Prostate gland (tissue), 2 donors: ENCODE results near the gene PHTF2. TPM values are rescaled to one million over a fixed set of nuclear protein-coding genes. Genes with fewer than 3 reads are reported as not detected.

Experiments used
- DNase-seq: peaks from one replicate; pipeline ENCODE4 v3.0.0-alpha.2; 2019; ENCODE audit warnings: low spot score
- H3K27ac ChIP-seq, 2 donors: fragments of 200-600 bp; sonication (generic); 2 replicates each; pipeline ENCODE4 v1.5.1; 2017 to 2019
- H3K27me3 ChIP-seq: fragments of 200-600 bp; sonication (generic); replicated peaks from 2 replicates; pipeline ENCODE4 v1.5.1; 2019; ENCODE audit not compliant: insufficient read depth
- H3K36me3 ChIP-seq, 2 donors: fragments of 200-600 bp; sonication (generic); 1 replicate in 1 of 2; 2 replicates in 1 of 2; pipeline versions ENCODE4 v1.5.1 to v1.8.1; 2017 to 2019
- H3K4me1 ChIP-seq: fragments of 200-600 bp; sonication (generic); replicated peaks from 2 replicates; pipeline ENCODE4 v1.5.1; 2019
- H3K4me3 ChIP-seq, 2 donors: fragments of 200-600 bp; sonication (generic); 2 replicates each; pipeline ENCODE4 v1.5.1; 2017 to 2019
- H3K9me3 ChIP-seq: fragments of 200-600 bp; sonication (generic); 2 replicates; pipeline ENCODE4 v1.5.1; 2017
- CTCF ChIP-seq, 4 experiments: fragments of 200-600 bp in 2 of 4; fragments of 450-650 bp in 2 of 4; sonication (generic) in 2 of 4; IDR thresholded peaks; 1 replicate in 3 of 4; 2 replicates in 1 of 4; pipeline ENCODE4 v1.5.1; 2016 to 2019; ENCODE audit warnings: antibody characterized with exemption in 4 of 4, mild to moderate bottlenecking in 2 of 4, moderate library complexity in 2 of 4
- POLR2A ChIP-seq: fragments of 450-650 bp; IDR thresholded peaks from one replicate; pipeline ENCODE4 v1.6.1; 2016; ENCODE audit warnings: antibody characterized with exemption, mild to moderate bottlenecking
- POLR2AphosphoS5 ChIP-seq: sonication (generic); formaldehyde crosslinking; IDR thresholded peaks from one replicate; pipeline ENCODE4 v1.6.1; 2017; ENCODE audit warnings: antibody characterized with exemption
- WGBS: methylation state at CpG from one replicate; pipeline ENCODE4 v1.1.5; 2018; 5-methylcytosine and 5-hydroxymethylcytosine counted together
- intact Hi-C: fragments of 100-400 bp; cut with DNase I; formaldehyde crosslinking; loops from one replicate; pipeline ENCODE4 v1.14.2; 2022
- total RNA-seq, 2 donors: library from RNA; depleted of rRNA; stranded (reverse); fragments of >200 nt; gene quantifications; one replicate each; pipeline ENCODE4 v1.1.0, GENCODE V29; 2016

Gene PHTF2
- total RNA-seq, 2 donors from 2014 or later, result 7.7 to 17.3 TPM

GRCh38 chr7:77940647-77941046 lies 142.1 kb downstream of the PHTF2 start:
- DNase-seq, result peak; percentile 12
- intact Hi-C loops, result loop anchor here (10.0 kb wide), 1 partner anchor 74 kb away; no protein-coding TSS in a partner anchor
- no peak overlapping the region for H3K4me3 ChIP-seq
- no peak overlapping the region for H3K27ac ChIP-seq
- no peaks in the 10 kb centered on the region for H3K4me1 ChIP-seq
- H3K27me3 ChIP-seq, result no peaks in the 10 kb centered on the region
- no peaks in the 10 kb centered on the region for H3K36me3 ChIP-seq
- no peaks in the 10 kb centered on the region for H3K9me3 ChIP-seq
- peak in 3 of 4 experiments; percentile 40 to 66 (median 61) for TF ChIP-seq CTCF (IDR thresholded peaks at IDR 0.05)
- no peak for TF ChIP-seq POLR2AphosphoS5

- Histone ChIP-seq H3K4me3 (no peak overlapping the region), H3K27ac (no peak overlapping the region), H3K36me3 (no peaks in the 10 kb centered on the region), H3K4me1 (no peaks in the 10 kb centered on the region), H3K27me3 (no peaks in the 10 kb centered on the region), H3K9me3 (no peaks in the 10 kb centered on the region)
- WGBS, result 91% methylated on average over 4 of the region's 4 CpGs
- TF ChIP-seq POLR2A (no peak), POLR2AphosphoS5 (no peak), CTCF (IDR thresholded peaks at IDR 0.05) (no peak)
- intact Hi-C loops, result loop anchor here (10.0 kb wide), 1 partner anchor 72 kb away; no protein-coding TSS in a partner anchor
- DNase-seq, result no peak
Measured at GRCh38 chr7:77942431-77942830, 143.9 kb downstream of the PHTF2 start.

- Histone ChIP-seq H3K9me3 (no peaks in the 10 kb centered on the region), H3K27me3 (no peaks in the 10 kb centered on the region), H3K27ac (no peak overlapping the region), H3K4me1 (no peaks in the 10 kb centered on the region), H3K4me3 (no peak overlapping the region), H3K36me3 (no peaks in the 10 kb centered on the region)
- DNase-seq, result no peak
- 87% methylated on average over 9 of the region's 9 CpGs for WGBS
- TF ChIP-seq POLR2A (no peak), CTCF (IDR thresholded peaks at IDR 0.05) (no peak), POLR2AphosphoS5 (no peak)
- intact Hi-C loops, result loop anchor here (10.0 kb wide), 1 partner anchor 70 kb away; no protein-coding TSS in a partner anchor
Measured at GRCh38 chr7:77944183-77945182, 145.9 kb downstream of the PHTF2 start.

- Histone ChIP-seq H3K9me3 (no peaks in the 10 kb centered on the region), H3K36me3 (no peaks in the 10 kb centered on the region), H3K27me3 (no peaks in the 10 kb centered on the region), H3K4me3 (no peak overlapping the region), H3K27ac (no peak overlapping the region), H3K4me1 (no peaks in the 10 kb centered on the region)
- intact Hi-C loops, result no loop called here
- WGBS, result 96% methylated on average over 5 of the region's 5 CpGs
- no peak for TF ChIP-seq POLR2AphosphoS5
- no peak for TF ChIP-seq CTCF (IDR thresholded peaks at IDR 0.05)
- TF ChIP-seq POLR2A, result no peak
- no peak for DNase-seq
Measured at GRCh38 chr7:77950548-77950947, 152.0 kb downstream of the PHTF2 start.
